GM12875 (cell line): ENCODE measurements around the gene FGF13.

Experiments used
- H3K4me3 ChIP-seq: one replicate; pipeline ENCODE4 v1.5.1; 2011; ENCODE audit warnings: low read depth, low read length, control low read depth
- TF ChIP-seq, protein P1 (sequence below): IDR thresholded peaks from 2 replicates; pipeline ENCODE4 v1.5.1; 2011; ENCODE audit warnings: low read depth, mild to moderate bottlenecking, control low read depth, inconsistent platforms, low read length, moderate library complexity, borderline replicate concordance; ENCODE audit not compliant: insufficient read depth

FGF13 gene

DNA sequence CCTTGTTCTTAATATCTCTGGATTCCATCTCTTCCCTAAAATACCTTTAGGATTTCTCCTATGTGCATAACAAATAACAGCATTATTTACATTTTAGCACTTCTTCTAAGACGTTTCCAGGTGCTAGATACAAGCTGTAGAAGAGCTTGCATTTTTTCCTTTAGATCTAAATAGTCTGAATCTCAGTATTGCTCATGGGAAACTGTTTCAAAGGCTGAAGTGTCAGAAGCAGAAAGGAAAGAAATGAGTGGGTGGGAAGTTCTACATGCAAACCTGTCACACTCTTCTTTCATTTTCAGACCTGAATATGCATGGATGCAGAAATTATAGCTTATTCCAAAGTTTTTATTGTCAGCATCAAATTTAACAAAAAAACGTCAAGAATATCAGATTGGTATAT, 41.8 kb downstream of the FGF13 start:
- TF ChIP-seq, protein P1, sequence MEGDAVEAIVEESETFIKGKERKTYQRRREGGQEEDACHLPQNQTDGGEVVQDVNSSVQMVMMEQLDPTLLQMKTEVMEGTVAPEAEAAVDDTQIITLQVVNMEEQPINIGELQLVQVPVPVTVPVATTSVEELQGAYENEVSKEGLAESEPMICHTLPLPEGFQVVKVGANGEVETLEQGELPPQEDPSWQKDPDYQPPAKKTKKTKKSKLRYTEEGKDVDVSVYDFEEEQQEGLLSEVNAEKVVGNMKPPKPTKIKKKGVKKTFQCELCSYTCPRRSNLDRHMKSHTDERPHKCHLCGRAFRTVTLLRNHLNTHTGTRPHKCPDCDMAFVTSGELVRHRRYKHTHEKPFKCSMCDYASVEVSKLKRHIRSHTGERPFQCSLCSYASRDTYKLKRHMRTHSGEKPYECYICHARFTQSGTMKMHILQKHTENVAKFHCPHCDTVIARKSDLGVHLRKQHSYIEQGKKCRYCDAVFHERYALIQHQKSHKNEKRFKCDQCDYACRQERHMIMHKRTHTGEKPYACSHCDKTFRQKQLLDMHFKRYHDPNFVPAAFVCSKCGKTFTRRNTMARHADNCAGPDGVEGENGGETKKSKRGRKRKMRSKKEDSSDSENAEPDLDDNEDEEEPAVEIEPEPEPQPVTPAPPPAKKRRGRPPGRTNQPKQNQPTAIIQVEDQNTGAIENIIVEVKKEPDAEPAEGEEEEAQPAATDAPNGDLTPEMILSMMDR, result no peak
- H3K4me3 ChIP-seq, result no peak overlapping the region

DNA sequence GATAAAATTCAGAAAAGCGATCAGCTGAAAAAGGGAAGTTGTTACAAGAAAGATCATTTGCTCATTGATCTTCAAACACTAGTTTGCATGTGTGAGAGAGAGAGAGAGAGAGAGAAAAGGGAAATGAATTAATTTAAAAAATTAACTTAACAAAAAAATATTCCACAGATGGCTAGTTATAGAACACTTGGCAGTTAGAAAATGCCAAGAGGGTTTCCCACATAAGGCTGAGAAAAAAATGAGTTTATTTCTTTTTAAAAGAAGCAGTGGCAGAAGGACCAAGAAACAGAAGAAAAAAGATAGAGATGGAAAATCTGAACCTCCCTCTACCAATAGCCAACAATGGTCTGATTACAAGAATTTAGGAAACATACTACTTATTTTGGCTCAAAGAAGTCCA, 47.1 kb downstream of the FGF13 start:
- TF ChIP-seq, protein P1, result no peak
- no peak overlapping the region for H3K4me3 ChIP-seq

DNA sequence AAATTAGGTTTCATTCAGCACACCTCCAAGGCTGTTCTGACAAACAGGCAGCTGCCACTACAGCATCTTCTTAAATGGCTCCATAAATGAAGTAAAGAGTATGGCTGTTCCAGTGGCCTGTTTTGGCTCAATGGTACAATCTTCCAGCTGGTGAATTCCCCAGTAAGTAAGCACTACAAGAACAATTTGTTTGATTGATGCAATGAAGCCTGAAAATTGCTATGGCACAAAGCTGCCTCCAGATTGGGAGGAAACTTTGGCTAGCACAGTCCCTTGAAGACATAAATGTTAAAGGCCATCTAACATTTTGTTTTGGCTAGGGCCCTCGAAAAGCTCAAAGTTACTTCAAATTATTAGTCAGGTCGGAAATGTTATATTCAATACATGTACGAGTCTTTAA, 47.5 kb downstream of the FGF13 start:
- TF ChIP-seq, protein P1, result no peak
- no peak overlapping the region for H3K4me3 ChIP-seq

DNA sequence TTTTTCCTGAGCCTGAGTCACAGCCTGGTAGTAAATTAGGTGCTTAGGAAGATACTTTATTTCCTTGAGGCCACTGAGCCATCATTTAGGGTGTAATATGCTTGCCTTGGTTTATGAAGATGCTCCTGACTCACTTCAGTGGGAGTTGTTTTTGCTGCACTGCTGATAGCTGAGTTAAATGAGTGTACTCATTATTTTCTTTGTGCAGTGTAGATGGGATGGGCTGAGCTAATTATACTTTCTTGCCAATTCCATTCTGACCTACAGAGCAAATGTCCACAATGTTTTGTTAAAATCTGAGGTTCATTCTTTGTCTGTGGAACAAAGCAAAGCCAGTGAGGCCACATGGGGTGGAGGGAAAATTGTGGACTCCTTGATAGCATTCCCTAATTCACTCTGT, 60.0 kb downstream of the FGF13 start:
- H3K4me3 ChIP-seq, result no peak overlapping the region
- TF ChIP-seq, protein P1, result no peak

DNA sequence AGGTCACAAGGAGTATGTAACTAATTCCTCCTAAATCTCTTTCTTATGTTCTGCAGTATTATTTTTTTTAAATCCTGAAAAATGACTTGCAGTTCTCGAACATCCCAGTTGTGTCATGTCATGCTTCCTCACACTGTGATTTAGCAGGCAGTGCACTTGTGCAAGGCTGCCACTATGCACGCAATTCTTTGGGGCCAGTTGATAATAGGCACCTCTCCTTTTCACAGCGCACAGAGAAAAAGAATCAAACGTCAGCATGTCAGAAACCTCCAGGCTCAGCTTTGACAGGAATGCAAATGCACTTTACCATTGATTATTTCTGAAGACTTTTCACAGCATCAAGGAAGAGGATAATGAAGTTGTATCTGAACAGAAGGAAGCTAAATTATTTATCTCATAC, 62.9 kb downstream of the FGF13 start:
- TF ChIP-seq, protein P1, result no peak

DNA sequence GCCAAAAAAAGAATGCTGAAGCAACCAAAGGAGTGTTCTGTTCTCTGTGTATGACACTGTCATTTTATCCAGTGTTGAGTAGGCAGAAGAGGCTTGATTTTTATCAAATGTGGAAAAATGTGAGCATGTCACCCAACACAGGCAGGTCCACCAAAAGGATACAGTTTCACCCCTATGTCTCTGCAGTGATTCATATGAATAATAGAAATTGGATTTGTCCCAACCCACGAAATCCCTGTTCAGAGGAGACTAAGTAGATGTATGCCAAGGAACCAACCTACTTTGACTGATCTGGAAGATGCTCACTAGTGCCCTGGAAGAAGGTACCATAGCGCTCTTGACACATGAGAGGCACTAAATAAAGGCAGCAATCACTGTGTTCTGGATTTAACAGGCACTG, 72.5 kb downstream of the FGF13 start:
- H3K4me3 ChIP-seq, result no peak overlapping the region
- TF ChIP-seq, protein P1, result no peak

More for the DNA sequence above, 62.9 kb downstream of the FGF13 start:
- H3K4me3 ChIP-seq, result no peak overlapping the region
